ENCODE results near the gene TNFAIP2.
A peak's percentile ranks its signal among the peaks of the same experiment; 100 is the strongest.
"Not testable (repeated sequence)": the region's sequence is repeated elsewhere in the genome, so short reads cannot be mapped to it uniquely, and the experiment has no call there.

Gene TNFAIP2

GRCh38 chr14:103156651-103157378 is 33.6 kb downstream of the TNFAIP2 start:
- no peak for DNase-seq

GRCh38 chr14:103157969-103158368 is 34.7 kb downstream of the TNFAIP2 start:
- DNase-seq: no peak

- no peak for DNase-seq
Observed at GRCh38 chr14:103158688-103159087, 35.4 kb downstream of the TNFAIP2 start.

DNA sequence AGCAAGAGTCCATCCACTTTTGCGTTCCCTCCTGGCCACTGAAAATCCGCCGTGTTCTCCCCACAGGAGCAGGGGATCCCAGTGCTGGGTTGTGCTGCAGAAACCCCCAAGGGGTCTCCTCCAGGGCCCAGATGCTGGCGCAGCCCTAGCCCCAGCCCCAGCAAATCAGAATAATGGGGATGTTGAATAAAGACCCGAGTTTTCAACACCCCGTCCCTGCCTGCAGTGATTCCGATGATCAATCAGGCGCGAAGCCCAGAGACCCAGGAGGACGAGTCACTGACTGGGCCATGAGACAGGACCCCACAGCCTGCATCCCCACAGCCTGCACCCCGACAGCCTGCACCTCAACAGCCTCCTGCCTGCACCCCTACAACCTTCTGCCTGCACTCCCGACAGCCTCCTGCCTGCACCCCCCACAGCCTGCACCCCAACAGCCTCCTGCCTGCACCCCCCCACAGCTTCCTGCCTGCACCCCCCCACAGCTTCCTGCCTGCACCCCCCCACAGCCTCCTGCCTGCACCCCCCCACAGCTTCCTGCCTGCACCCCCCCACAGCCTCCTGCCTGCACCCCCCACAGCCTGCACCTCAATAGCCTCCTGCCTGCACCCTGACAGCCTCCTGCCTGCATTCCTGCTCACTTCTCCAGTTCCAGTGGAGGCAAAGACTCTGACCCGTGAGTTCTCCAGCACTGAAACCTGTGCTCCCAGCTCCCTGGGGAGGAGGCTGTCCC is 37.2 kb downstream of the TNFAIP2 start:
- DNase-seq: no peak

DNA sequence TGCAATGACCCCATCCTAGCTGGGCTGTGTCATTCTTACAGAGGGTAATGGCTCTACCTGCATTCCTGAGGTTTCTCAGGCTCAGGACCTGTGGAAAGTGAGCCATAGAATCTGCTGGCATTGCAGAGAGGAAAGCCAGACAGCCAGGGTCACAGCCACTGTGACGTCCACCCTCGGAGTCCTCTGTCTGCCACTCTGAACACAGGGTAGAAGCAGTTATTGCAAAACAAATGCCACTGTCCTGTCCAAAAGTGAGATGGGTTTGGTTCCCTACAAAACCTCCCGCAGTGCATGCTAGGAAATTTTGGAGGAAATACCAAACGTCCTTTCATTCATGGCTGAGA is 37.8 kb downstream of the TNFAIP2 start:
- no peak for DNase-seq

- DNase-seq: no peak
Observed at GRCh38 chr14:103163199-103163598, 39.9 kb downstream of the TNFAIP2 start.

GRCh38 chr14:103164006-103164405 is 40.7 kb downstream of the TNFAIP2 start:
- no peak for DNase-seq

DNA sequence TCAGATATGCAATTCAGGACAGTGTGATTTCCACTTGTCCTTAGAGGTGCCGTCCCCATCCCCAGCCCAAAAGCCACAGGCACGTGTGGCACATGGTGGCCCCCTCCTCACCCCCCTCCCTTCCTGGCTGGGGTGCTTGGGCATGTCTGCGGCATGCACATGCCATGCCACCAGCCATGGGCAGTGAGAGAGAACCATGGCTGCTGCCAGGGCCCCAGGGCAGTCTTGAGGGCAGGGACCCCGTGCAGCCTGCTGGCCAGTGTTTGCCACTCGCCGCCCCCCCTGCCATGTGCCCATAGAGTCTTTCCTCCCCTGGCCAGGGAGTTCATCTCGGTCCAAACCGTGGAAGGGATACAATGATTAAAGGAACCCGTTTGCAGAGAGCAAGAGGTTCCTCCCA is 41.5 kb downstream of the TNFAIP2 start:
- no peak for DNase-seq

DNA sequence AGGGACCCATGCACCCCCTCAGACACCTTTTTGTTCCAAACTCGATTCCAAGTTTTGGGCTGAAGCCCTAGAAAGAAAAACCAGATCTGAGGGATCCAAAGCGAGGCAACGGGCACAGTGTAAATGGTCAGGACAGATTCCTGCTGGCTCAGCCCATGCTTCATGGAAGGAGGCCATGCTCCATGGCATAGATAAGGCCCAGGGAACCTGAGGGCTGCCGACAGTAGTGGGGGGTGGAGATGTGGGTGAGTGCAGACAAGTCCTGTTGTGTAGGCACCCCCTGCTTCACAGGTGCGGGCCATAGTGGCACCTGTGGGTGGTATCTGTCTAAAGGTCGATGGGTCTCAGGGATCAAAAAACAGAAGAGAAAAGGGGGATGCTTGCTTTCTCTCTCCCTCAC is 42.1 kb downstream of the TNFAIP2 start:
- no peak for DNase-seq

DNA sequence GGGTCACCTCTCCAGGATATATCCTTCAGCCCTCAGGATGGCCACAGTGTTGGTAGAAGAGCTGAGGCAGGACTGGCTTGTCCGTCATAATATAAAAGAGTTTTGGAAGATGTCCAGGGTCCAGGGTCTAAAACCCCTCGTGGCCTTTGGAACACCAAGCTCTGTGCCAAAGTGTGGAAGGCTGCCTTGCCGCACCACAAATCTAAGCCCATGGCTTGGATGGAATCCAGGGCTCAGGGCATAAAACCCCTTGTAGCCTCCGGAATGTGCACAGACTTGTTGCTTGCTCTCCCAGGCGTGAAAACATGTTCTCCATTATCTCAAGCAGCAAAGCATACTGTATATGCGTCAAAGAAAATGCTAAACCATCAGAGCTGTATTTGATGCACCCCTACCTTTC is 46.7 kb downstream of the TNFAIP2 start:
- no peak for DNase-seq

- not testable (repeated sequence) for DNase-seq
Observed at GRCh38 chr14:103171206-103171605, 47.9 kb downstream of the TNFAIP2 start.

DNA sequence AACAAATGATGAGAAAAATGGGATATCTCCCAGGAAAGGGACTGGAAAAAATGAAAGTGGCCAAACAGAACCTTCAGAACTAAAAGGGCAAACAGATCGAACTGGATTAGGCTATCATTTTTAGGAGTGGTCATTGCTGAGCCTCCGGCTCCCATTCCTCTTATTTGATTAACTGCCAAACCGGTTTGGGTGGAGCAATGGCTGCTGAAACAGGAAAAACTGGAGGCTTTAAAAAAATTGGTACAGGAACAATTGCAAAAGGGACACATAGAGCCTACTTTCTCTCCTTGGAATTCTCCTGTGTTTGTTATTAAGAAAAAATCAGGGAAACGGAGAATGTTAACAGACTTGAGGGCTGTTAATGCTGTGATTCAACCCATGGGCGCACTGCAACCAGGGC is 49.7 kb downstream of the TNFAIP2 start:
- DNase-seq: no peak

- not testable (repeated sequence) for DNase-seq
Observed at GRCh38 chr14:103173887-103174286, 50.6 kb downstream of the TNFAIP2 start.

GRCh38 chr14:103176176-103176575 is 52.9 kb downstream of the TNFAIP2 start:
- not testable (repeated sequence) for DNase-seq

GRCh38 chr14:103177376-103177775 is 54.1 kb downstream of the TNFAIP2 start:
- DNase-seq: no peak

- no peak for DNase-seq
Observed at GRCh38 chr14:103178521-103178920, 55.3 kb downstream of the TNFAIP2 start.

DNA sequence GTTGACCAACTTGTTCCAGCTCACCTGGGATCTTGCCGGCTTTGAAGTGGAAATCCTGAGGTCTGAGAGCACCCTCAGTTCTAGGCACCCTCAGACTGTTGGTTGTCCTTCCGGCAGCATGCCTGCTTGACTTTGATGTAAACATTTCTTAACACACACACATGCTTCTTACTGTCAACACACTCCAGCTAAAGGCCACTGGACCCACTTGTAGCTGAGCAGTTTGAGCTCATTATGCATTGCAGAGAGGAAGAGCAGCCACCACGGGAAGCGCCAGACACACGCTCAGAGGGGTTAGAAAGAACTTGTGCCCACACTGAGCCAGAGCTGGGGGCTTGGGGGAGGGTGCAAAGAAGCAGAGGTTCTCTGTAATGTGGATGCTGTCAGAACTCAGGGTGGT is 55.8 kb downstream of the TNFAIP2 start:
- no peak for DNase-seq

- DNase-seq: no peak
Observed at GRCh38 chr14:103180331-103180730, 57.1 kb downstream of the TNFAIP2 start.

GRCh38 chr14:103184046-103184445 is 60.8 kb downstream of the TNFAIP2 start:
- DNase-seq: no peak

GRCh38 chr14:103185051-103186029 is 62.1 kb downstream of the TNFAIP2 start:
- DNase-seq: peak; percentile 34

DNA sequence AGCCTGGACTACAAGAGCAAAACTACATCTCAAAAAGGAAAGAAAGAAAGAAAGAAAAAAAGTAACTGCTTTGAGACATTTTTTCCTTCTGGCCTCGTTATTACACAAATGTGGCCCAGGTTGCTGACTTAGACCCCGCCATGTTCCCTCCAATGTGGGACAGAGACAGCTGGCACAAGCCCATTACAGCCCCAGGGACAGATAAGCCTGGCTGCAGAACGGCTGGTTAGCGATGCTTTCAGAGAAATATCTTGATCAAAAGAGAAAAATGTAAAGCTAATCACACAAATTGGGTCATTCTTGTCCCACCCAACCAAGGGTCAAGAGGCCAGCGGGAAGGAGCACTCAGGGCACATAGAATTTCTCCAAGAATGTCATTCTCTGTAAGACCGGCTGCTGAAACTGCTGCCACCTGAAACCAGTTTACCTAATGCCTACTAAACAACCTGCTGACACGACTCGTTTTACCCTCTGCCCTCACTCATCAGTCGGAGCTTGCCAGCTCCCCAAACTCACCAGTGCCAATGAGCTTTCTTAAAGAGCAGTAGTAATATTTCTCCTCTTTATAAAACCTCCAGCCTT is 63.1 kb downstream of the TNFAIP2 start:
- DNase-seq: no peak

All from fibroblast of skin of back (primary cell).